ENCODE data around the gene COL4A1. TPM values are rescaled to one million over a fixed set of nuclear protein-coding genes. Genes with fewer than 3 reads are reported as not detected.

The COL4A1 gene
- total and polyA plus RNA-seq, 2 of the 13 experiments (the other 11 are each of a cell fraction or from before 2014, with no cell fraction given): not detected

GRCh38 chr13:110311443-110312338, 4.7 kb upstream of the COL4A1 start:
- intact Hi-C loops (cut with micrococcal nuclease; ENCODE audit: unreplicated experiment): no loop called here
- POLR2A ChIA-PET: no interaction called here
- CTCF ChIA-PET (ENCODE audit: low intra/inter-chr PET ratio, low total read pairs): no interaction called here
- BruUV-seq (replicated peaks): no TSS peak
- Histone ChIP-seq H3K27ac (ENCODE audit: extremely low read length, insufficient read depth, low read length) (no peak overlapping the region), H3K4me2 (ENCODE audit: low read depth, low read length) (no peak overlapping the region), H3K36me3 (replicated peaks in 1 of 2; ENCODE audit: control insufficient read depth in 1 of 2, insufficient read depth in 2 of 2, low read length in 2 of 2) (no peaks in the 10 kb centered on the region), H3K27me3 (ENCODE audit: control insufficient read depth in 1 of 2, insufficient read depth in 2 of 2, low read length in 2 of 2) (peaks cover 6 to 73% of the 10 kb centered on the region in 2 experiments; a peak in 4 of 5 replicates), H3K79me2 (ENCODE audit: insufficient read depth, low read length) (no peaks in the 10 kb centered on the region), H4K20me1 (ENCODE audit: insufficient read depth, low read length) (no peaks in the 10 kb centered on the region), H3K9me3 (ENCODE audit: low read length) (no peaks in the 10 kb centered on the region), H3K9ac (ENCODE audit: insufficient read depth, low read depth, low read length) (no peak overlapping the region), H3K4me1 (ENCODE audit: insufficient read depth, low read length) (peaks cover 11% of the 10 kb centered on the region), H2AFZ (ENCODE audit: low read length) (no peak overlapping the region), H3K4me3 (replicated peaks in 1 of 3; ENCODE audit: insufficient read depth in 1 of 3, low read depth in 2 of 3, low read length in 3 of 3) (no peak overlapping the region)
- FAIRE-seq (no peak), DNase-seq (ENCODE audit: low spot score) (no peak), ATAC-seq (no peak)
- no peak for TF ChIP-seq ZMYM2 (CRISPR knock-in tag; IDR thresholded peaks at IDR 0.05)
- no peak for TF ChIP-seq ATF2 (CRISPR knock-in tag; IDR thresholded peaks at IDR 0.05)
- no peak for TF ChIP-seq BRCA1 (CRISPR knock-in tag; IDR thresholded peaks at IDR 0.05)
- TF ChIP-seq ZNF205 (CRISPR knock-in tag; IDR thresholded peaks at IDR 0.05): no peak
- TF ChIP-seq CBX2 (IDR thresholded peaks at IDR 0.05; ENCODE audit: low read depth, low read length): no peak
- TF ChIP-seq CBX2 (CRISPR knock-in tag; IDR thresholded peaks at IDR 0.05; ENCODE audit: low read depth): no peak
- no peak for TF ChIP-seq ISX (CRISPR knock-in tag; conservative IDR thresholded peaks at IDR 0.05)
- TF ChIP-seq ZNF605 (CRISPR knock-in tag; IDR thresholded peaks at IDR 0.05): no peak
- no peak for TF ChIP-seq ZNF546 (CRISPR knock-in tag; conservative IDR thresholded peaks at IDR 0.05)
- no peak for TF ChIP-seq SRY (CRISPR knock-in tag; IDR thresholded peaks at IDR 0.05)
- no peak for TF ChIP-seq CREB3 (CRISPR knock-in tag; IDR thresholded peaks at IDR 0.05)
- TF ChIP-seq NFATC3 (CRISPR knock-in tag; IDR thresholded peaks at IDR 0.05): no peak
- no peak for TF ChIP-seq AHDC1 (CRISPR knock-in tag; IDR thresholded peaks at IDR 0.05; ENCODE audit: borderline replicate concordance)
- no peak for TF ChIP-seq GABPB1 (CRISPR knock-in tag; IDR thresholded peaks at IDR 0.05)
- in situ Hi-C loops (cut with HindIII; ENCODE audit: extremely low pct_ligation_motif_present, low pct_unique_long_range_greater_than_20kb): no loop called here
- 46% methylated on average over 13 of the region's 30 CpGs for WGBS (ENCODE audit: low lambda C conversion rate)
